ENCODE measurements around the gene FSTL1.

The FSTL1 gene

DNA sequence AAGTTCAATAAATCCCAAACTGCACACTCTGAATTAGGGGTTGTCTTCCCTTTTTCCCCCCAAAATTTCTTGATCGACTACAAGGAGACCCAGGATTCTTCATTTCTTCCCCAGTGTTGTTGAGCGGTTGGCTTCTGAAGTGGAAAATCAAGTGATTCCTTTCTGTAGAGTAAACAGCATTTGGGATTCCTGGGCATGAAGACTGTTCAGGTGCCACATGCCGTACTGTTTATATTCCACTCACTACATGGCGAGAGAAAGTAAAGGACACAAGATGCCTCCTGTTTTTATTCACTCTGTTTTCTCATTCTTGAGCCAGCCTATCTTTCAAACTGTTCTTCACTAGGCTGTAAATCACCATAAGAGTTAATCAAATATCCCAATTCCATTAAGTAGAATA is 12.6 kb downstream of the FSTL1 start:
- DNase-seq: no peak

DNA sequence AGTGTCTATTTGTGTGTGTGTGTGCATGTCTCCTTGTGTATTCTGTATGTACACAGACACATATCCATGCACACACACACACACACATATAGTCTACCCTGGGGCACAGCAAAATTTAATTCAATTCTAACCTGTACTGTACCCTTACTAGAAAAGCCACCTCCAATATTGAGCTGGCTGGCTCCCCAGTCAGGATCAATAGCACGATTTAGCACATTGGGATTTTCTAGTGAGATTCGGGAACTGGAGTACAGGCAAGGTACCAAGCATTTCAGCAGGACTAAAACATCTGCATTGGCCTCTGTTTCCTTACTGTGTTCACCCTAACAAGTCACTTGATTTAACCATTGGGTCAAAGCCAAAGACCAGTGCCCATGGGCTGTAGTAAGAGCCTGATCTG is 13.2 kb downstream of the FSTL1 start:
- DNase-seq: no peak

DNA sequence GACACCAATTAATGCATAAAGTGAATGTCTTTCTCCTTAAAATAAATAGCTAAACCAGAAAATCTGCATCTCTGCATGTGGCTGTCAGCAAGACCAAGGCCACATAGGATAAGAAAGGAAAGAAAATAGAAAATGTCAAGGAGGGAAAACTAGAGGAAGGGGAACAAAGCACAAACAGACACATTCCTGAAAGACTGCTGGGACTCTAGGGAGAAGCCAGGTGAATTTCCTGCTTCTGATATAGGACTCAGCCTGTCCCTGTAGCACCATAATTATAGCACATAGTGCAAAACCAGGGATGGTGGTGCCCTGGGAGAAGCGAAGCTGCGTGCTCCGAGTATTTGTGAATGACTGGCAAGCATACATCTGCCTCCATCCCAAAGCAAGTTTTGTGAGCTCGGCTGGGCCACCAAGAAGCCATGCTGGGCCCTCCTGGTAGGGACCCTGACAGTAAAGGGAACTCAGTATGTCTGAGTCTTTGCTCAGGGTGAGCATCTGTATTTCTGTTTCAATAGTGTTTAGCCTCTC is 14.2 kb downstream of the FSTL1 start:
- no peak for DNase-seq

DNA sequence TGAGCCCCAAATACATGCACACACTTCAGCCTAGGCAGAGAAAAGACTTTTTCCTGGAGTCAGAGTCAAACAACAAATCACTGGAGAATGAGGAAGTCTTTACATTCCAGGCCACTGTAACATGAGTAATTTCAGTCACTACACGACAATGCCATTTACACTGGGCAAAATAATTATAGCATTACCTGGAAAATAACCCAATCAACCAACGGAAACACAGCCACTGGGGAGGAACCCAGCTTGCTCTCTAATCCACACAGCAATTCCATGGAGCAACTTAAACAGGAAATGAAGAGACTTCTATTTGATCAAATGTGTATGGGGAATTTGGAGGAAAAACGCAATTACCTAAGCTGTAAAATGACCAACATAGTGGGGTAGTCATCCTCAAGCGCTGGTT is 15.2 kb downstream of the FSTL1 start:
- DNase-seq: no peak

DNA sequence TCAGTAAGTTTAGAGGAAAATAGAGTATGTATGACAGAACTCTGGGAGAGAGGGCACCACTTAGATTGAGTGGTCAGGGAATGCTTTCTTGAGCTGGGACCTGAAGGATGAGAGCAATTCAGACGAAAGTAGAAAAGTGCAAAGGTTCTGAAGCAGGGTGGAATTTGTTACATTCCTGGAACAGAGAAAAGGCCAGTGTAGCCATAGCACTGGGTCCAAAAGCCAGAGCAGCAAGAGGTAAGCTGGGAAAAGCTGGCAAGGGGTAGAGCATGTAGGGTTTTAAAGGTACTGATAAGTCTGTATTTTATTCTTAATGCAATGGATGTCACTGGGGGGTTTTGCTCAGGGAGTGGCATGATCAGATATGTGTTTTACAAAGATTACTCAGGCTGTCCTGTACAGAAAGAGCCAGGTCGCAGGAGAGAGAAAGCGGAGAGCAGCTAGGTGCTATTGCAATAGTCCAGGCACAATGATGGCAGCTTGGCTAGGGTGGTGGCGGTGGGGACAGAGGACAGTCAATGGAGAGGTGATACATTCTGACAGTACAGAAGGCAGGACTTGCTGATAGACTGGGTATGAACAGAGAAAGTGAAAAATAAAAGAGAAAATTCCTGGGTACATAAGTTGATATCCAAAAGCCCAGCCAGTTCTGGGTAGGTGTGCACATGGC is 17.0 kb downstream of the FSTL1 start:
- DNase-seq: no peak

DNA sequence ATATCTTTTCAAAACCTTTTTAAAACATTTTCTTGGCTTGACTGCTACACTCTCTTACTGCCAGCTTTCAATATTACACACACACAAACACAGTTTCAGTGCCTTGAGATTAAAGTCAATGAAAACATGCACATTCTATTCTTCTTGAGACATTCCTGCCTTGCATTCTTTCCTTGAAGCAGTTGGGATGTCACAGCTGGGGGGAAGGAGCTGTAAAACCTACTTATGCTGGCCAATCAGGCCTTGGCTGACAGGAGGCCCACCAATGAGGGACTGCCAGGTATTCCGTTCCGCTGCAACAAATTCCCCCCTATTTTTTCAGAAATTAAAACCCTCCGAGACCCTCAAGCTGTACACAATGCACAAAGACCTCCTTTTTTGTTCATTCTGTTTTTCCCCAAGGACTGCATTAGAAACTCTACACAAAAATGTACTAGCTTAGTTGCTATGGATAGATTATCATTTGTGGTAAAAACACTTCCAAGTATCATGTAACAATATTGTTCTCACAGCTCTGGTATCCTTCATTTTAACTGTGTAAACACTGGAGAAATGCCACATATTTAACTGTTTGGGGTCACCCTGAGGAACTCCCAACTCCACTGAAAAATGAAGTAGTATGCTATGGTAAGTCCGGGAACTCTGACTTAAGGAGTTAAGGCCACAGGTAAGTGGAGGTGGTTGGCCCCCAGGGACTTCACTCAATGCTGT is 18.5 kb downstream of the FSTL1 start:
- no peak for DNase-seq

DNA sequence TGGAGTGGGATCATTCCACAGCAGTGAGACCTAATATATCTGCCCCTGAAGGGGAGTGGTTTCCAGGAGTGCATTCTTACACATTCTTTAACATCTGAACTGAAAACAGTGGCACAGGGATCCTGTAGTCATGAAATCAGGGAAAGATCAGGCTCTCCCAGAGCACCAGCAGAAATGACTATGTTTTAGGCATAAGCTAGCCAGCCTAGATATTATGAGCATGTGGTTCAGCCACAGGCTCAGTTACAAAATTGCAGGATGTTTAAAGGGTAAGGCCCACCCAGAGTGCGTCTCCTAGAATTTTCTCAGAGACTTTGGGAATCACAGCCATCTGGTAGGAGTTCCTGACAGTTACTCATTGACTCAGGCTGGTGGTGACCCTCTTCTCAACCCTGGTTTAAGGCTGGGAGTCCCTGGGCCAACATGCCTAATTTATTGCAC is 20.9 kb downstream of the FSTL1 start:
- no peak for DNase-seq

DNA sequence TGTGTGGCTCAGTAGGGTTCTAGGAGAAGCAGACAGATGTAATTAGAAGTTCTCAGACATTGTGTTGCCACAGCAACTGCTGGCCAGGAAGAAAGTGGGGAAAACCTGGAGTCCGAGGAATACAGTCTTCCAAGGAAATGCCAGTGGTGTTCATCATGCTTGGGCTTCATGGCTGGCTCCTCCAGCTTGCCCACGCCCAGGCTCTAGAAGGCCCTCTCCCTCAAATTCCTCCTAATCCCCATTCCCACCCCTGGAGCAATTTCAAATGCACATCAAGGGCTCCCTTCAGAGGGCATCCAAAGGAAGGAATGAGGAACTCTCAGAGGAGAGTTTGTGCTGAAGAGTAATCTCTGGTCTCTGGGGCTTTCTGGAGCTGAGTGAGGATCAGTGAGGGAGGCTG is 21.9 kb downstream of the FSTL1 start:
- no peak for DNase-seq

DNA sequence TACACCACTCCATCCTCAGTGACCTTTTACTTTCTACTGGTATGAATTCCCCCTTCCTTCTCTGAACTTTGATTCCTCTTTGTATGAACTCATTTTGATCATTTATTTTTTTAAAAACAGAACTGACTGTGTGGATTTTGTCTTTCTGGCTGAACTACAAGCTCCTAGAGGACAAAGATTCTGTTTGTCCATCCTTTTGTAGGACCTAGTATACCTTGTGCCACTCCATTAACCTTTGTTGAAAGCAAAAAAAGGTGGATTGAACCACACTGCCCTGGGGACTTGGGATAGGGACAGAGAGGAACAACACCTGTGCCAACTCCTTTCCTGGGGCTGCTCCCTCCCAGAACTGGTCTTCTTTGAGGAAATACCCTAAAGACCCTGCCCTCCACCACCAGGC is 23.6 kb downstream of the FSTL1 start:
- DNase-seq: no peak

DNA sequence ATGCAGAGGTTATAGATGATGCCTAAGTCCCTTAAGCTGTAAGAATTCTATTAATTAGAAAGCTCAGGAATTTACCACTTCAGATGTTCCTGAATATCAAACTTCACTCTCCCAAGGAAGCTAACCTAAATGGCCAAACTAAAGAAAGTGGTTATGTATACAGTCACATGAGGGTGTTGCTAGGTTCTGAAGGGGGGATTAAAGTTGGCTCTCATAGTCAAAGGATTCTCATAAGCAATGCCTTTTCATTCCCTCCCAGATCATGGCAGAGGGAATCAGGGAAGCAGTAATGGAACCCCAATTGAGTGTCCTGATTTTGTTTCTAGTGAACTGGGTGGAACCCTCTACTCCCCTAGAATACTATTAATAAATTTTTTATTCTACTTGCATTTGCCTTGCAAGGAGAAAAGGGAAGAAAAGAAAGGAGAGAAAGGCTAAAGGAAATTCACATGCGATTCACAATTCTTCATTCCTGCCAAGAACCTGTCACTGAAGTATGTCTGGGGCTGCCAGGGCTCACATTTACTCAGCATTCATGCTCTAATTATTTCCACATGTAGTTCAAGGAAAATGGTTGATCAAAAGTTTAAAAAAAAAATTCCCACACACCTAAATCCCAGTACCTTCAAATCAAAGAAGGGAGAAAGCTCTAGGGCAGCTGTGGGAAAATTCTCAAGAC is 25.1 kb downstream of the FSTL1 start:
- no peak for DNase-seq

DNA sequence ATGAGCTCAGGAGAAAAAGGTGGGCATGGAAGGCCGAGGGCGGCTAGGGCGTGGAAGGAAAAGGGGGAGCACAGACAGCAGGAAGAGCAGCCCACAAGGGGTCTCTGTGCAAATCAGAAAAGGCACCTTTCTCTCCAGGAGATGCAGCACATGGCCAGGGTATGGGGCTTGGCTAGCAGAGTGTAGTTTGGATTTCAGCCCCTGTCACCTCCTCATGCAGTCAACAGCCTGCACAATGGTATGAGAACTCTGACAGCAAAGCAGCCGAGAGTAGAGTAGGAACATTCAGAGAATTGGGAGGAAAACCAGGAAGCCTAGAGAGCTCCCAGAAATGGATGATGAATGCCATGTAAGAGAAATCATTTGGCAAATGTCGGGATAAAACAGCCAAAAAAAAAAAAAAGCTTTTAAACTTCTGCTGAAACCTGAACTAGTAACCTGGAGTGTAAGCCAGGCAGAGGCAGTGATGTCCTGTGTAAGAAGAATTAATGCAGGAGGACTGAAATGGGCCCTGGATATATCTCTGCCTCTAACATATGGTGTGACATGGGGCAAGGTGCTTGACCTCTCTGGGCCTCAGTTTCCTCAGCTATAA is 25.7 kb downstream of the FSTL1 start:
- DNase-seq: no peak

DNA sequence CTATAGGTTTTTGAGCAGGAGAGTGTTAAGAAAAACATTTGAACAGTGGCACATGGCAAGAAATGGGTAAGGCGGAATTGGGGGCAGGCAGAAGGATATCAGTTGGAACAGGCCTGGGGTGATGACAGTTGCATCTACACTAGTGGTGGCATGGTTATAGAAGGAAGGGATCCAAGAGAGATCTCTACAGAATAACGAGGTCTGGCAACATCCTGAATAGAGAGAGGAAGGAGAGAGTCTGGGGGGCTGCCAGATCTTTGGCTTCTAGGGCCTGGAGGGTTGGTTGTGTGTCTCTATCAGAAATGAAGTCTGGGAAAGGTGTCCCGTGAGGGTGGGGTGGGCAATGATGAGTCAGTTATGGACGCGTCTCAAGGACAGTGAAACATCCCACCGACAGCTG is 26.3 kb downstream of the FSTL1 start:
- no peak for DNase-seq

DNA sequence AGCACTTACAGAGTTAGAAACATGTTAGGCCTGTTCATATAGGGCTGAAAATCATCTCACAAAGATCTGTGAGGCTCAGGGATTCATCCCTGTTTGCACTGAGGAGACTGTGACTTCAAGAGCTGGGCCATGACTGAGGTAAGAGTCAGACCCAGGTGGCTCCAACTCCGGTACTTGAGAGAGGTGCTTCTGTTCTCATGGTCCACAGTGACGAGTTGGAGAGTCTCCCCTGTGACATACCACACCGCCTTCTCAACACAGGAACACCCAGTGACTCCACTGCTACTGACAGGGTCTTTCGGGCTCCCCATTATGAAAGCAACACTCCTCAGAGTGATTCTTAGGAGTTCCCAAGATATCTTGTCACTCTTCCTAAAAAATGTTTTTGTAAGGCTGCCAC is 27.4 kb downstream of the FSTL1 start:
- no peak for DNase-seq

DNA sequence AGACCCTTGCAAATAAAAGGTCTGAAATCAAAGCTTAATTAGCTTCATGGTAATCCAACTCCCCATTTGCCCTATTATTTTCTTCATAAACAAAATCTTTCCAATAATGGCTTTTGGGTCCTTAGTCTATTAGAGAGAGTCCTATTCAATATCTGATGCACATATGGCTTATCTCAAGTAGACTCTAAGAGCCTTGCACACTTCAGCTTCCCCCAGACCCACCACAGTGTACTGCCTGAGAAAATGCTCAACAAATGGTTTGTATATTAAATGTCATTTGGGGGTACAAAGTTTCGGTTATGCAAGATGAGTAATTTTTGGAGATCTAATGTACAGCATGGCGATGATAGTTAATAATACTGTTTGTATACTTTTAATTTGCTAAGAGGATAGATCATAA is 28.9 kb downstream of the FSTL1 start:
- DNase-seq: no peak

DNA sequence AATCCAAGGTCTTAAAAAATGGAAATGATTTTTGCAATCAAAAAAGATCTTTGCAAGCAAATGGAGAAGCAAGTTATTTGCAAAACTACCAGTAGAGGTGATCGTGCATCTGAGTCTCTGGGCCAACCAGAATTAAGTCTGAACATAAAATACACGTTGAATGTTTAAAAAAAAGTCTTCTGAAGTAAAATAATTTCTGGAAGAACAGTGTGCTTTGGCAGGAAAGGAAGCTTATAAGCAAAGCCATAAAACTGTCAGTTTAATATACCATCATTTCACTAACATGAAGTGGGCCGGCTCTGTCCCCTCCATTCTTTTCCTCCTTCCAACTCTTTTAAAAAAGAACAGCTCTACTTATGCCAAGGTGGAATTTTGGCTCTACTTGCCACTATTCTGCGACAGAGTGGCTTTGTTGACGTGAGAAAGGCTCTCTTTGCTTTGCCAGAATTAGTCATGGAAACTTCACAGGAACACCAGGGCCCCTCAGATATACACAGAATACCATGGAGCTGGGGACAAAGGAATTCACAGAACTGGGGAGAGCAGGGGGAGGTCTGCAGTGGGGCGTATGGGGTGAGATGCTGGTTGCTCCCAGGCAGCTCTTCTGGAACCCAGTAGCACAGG is 29.8 kb downstream of the FSTL1 start:
- no peak for DNase-seq

DNA sequence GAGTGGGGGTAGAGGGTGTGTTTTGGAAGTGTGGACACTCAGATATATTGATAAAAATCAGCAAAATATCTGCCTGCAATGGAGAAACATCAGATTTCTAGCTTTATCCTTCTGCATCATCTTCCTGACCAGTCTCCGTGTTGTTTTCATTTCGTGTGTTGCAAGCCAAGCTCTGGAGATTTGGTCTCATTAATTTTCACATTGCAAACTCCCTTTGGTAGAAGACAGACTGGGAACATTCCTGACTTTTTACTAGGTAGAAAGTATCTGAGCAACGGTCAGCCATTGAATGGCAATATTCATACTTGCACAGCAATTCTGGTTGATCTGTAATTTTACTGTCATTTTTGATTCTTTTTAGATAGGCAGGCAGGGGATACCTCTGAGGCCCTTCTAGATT is 30.4 kb downstream of the FSTL1 start:
- no peak for DNase-seq

DNA sequence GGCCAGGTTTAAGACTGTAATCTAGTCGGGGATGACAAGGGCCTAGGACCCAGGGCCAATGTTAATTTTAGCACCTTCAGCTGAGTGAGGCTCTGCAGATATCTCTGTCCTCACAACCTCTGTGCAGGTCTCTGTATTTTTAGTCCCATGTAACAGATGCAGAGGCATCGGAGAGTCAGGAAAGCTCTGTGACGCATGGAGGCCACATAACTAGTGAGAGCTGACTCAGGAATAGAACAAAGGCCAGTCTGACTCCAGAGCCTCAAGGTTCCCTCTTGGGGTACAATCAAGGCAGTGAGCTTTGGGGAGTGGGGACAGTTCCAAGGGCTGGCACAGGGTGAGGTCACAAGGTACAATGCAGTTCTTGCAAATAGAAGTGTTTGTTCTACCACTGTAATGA is 31.0 kb downstream of the FSTL1 start:
- DNase-seq: no peak

DNA sequence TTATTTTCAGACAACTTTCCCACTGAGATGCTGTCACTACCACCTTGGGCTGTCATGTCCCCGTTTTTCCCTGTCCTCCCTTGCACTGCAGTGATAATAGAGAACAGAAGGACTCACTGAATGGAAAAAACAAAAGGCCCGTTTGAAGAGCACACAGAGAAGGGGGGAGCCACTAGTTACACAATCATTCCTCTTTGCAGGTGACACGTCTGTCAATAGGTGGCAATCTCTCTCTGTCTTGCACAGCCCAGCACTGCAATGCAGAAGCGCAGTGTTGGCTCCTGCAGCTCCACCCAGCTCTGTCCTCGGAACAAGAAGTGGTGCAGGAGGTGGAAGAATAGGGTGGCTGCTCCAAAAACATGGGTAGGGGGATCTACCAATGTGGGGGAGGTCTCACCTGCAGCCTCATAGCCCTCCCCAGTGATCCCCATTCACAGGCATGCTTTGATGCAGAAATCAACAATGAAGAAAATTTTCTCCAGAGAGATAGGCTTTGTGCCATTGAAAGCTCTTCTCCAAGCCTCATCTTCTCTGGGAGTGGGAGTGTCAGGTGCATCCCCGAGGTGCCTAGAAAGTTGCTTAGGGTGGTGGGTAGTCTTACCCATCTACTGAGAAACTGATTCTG is 31.8 kb downstream of the FSTL1 start:
- DNase-seq: peak; percentile 23

DNA sequence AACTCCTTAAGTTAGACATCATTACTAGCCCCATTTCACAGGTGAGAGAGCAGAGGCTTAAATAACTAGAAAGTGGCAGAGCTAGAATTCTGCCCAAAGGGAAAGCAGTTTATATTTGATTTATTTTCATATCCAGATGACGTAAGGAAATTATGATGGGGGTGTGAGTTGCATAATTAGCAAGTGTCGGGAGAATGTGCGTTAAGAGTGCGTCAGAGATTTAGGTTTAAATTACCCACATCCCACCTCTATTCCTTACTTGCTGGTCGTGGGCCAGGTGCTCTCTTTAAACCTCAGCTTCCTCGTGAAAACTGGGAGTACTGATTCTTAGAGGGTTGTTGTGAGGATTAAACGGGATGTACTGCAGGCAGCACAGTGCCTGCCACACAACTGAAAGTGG is 32.3 kb downstream of the FSTL1 start:
- DNase-seq: no peak

DNA sequence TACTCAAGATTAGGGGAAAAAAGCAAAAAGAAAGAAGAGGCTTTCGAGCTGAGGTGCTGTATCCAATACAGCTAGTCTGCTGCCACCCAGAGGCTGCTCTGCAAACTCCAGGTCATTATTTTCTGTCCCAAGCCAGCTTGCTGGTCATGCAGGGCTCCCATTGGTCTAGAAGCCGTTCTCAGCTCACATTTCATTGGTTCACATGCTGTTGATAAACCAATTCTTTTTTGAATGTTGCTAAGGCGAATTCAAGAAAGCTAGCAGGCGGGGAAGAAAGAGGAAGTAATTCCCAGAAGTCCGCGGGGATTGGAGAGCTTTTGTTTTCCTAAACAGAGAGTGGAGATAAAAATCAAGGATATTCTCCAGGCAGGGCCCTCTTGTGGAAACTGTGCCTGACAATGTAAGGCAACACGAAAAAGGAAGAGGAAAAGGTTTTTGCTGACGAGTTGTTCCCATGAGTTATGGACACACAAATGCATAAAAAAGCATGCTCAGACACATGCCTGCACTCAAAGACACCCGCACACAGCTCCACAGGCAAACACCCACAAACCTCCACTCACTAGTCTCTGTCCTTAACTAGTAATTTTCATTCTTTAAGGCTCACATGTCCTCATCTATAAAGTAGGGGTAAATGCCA is 33.4 kb downstream of the FSTL1 start:
- peak; percentile 89 for DNase-seq

DNA sequence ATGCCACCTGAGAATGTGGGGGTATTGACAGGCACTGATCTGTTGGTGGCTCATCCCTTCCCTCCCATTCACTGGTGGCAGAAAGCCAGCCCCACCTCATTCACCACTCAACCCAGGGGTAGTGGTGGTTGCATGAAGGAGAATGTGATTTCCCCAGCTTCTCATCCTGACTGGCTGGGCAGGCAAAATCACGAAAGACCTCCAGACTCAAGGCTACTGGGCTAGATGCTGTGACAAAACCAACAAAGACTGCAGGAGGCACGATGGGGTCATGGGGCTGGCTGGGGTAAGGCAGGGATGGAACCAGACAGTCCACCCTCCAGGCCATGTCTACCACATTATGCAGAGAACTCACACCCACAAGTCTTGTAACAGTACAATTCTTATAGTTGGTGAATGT is 33.9 kb downstream of the FSTL1 start:
- DNase-seq: no peak

DNA sequence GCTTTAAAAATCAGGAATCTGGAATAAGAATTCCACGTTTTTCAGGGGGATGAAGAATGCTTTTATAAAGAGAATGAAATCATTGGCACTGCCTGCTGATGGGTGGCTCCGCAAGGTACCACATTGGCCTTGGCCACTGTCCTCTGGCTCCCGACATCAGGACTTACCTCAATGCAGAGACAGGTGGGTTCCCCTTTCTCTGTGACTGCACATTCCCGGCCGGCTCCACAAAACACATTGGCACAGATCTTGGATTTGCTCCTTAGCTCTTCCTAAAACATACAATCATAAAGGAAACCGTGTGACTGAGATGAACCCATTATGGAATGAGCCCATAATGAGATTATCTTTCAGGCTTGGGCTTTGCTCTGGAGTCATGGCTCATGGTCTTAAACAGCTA is 35.0 kb downstream of the FSTL1 start:
- no peak for DNase-seq
